ENCODE results near the gene KMT2E. TPM values are rescaled to one million over a fixed set of nuclear protein-coding genes. Genes with fewer than 3 reads are reported as not detected.

The KMT2E gene
- total RNA-seq, 3 donors from 2014 or later (not counting 1 experiment from before 2014, with no cell fraction given): 272 to 353 (median 345) TPM

- Mint-ChIP-seq H3K27ac (peak overlapping the region in 1 of 2 donors; percentile 17), H3K9me3 (no peaks in the 10 kb centered on the region), H3K4me3 (no peak overlapping the region), H3K27me3 (ENCODE audit: low read depth in 2 of 2) (no peaks in the 10 kb centered on the region), H3K36me3 (no peaks in the 10 kb centered on the region), H3K4me1 (peaks cover 17 to 33% of the 10 kb centered on the region in 2 donors)
- no peak overlapping the region for H3K27ac ChIP-seq (ENCODE audit: low read length)
- DNase-seq (no peak), ATAC-seq (no peak)
- no peak overlapping the region for H3K4me3 ChIP-seq (ENCODE audit: low read length)
- no peaks in the 10 kb centered on the region for H3K27me3 ChIP-seq (ENCODE audit: control insufficient read depth, insufficient read depth, low read length)
- intact Hi-C loops (cut with micrococcal nuclease): no loop called here
- no peaks in the 10 kb centered on the region for H3K9me3 ChIP-seq (ENCODE audit: control insufficient read depth, insufficient read depth, low read length)
- H3K36me3 ChIP-seq (ENCODE audit: control insufficient read depth, insufficient read depth, low read length): peaks cover 12% of the 10 kb centered on the region
- TF ChIP-seq, protein P1, sequence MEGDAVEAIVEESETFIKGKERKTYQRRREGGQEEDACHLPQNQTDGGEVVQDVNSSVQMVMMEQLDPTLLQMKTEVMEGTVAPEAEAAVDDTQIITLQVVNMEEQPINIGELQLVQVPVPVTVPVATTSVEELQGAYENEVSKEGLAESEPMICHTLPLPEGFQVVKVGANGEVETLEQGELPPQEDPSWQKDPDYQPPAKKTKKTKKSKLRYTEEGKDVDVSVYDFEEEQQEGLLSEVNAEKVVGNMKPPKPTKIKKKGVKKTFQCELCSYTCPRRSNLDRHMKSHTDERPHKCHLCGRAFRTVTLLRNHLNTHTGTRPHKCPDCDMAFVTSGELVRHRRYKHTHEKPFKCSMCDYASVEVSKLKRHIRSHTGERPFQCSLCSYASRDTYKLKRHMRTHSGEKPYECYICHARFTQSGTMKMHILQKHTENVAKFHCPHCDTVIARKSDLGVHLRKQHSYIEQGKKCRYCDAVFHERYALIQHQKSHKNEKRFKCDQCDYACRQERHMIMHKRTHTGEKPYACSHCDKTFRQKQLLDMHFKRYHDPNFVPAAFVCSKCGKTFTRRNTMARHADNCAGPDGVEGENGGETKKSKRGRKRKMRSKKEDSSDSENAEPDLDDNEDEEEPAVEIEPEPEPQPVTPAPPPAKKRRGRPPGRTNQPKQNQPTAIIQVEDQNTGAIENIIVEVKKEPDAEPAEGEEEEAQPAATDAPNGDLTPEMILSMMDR (IDR thresholded peaks at IDR 0.05): no peak
- 97% methylated on average over 1 of the region's 2 CpGs for WGBS (ENCODE audit: insufficient coverage)
- no peaks in the 10 kb centered on the region for H3K4me1 ChIP-seq (ENCODE audit: control insufficient read depth, insufficient read depth, low read length)
Measured at GRCh38 chr7:105156731-105157130, 142.7 kb downstream of the KMT2E start.

GRCh38 chr7:105157278-105157677, 143.3 kb downstream of the KMT2E start:
- H3K27me3 ChIP-seq (ENCODE audit: control insufficient read depth, insufficient read depth, low read length): no peaks in the 10 kb centered on the region
- 92% methylated on average over 1 of the region's 3 CpGs for WGBS (ENCODE audit: insufficient coverage)
- no peak overlapping the region for H3K27ac ChIP-seq (ENCODE audit: low read length)
- peak overlapping the region; percentile 17 to 57 for H3K27ac Mint-ChIP-seq
- ATAC-seq (no peak), DNase-seq (no peak)
- peaks cover 17 to 33% of the 10 kb centered on the region in 2 donors for H3K4me1 Mint-ChIP-seq
- no peaks in the 10 kb centered on the region for H3K4me1 ChIP-seq (ENCODE audit: control insufficient read depth, insufficient read depth, low read length)
- peaks cover 12% of the 10 kb centered on the region for H3K36me3 ChIP-seq (ENCODE audit: control insufficient read depth, insufficient read depth, low read length)
- H3K27me3 Mint-ChIP-seq (ENCODE audit: low read depth in 2 of 2): no peaks in the 10 kb centered on the region
- intact Hi-C loops (cut with micrococcal nuclease): no loop called here
- no peaks in the 10 kb centered on the region for H3K9me3 ChIP-seq (ENCODE audit: control insufficient read depth, insufficient read depth, low read length)
- H3K36me3 Mint-ChIP-seq: no peaks in the 10 kb centered on the region
- H3K4me3 ChIP-seq (ENCODE audit: low read length): no peak overlapping the region
- H3K9me3 Mint-ChIP-seq: no peaks in the 10 kb centered on the region
- TF ChIP-seq, protein P1 (IDR thresholded peaks at IDR 0.05): no peak
- H3K4me3 Mint-ChIP-seq: no peak overlapping the region

DNA sequence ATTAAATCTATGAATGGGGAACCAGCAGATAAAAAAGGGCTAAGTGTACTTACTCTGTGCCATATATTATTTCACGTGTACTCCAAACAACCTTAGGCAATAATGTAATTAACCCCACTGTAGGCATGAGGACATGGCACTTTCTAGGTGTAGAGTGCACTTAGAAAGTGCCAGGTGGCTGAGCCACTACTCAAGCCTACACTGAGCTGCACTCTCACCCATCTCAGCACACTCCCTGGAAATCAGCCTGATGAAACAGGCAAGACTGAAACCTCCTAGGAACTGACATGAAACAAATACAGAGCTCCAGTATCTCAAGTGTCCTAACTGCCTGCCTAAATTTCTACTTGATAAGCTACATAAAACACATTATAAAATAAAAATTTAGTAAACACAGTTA, 147.4 kb downstream of the KMT2E start:
- Mint-ChIP-seq H3K4me1 (peaks cover 12% of the 10 kb centered on the region in 2 donors), H3K27me3 (ENCODE audit: low read depth in 2 of 2) (no peaks in the 10 kb centered on the region), H3K9me3 (no peaks in the 10 kb centered on the region), H3K27ac (no peak overlapping the region), H3K4me3 (no peak overlapping the region), H3K36me3 (peaks cover 13% of the 10 kb centered on the region)
- ATAC-seq (no peak), DNase-seq (no peak)
- Histone ChIP-seq H3K9me3 (ENCODE audit: control insufficient read depth, insufficient read depth, low read length) (no peaks in the 10 kb centered on the region), H3K27me3 (ENCODE audit: control insufficient read depth, insufficient read depth, low read length) (no peaks in the 10 kb centered on the region), H3K4me3 (ENCODE audit: low read length) (no peak overlapping the region), H3K27ac (ENCODE audit: low read length) (no peak overlapping the region), H3K4me1 (ENCODE audit: control insufficient read depth, insufficient read depth, low read length) (no peaks in the 10 kb centered on the region), H3K36me3 (ENCODE audit: control insufficient read depth, insufficient read depth, low read length) (peaks cover 35% of the 10 kb centered on the region)
- 100% methylated on average over 1 of the region's 1 CpG for WGBS (ENCODE audit: insufficient coverage)
- TF ChIP-seq, protein P1 (IDR thresholded peaks at IDR 0.05): no peak
- intact Hi-C loops (cut with micrococcal nuclease): no loop called here
